ELR (cell line): ENCODE measurements around the gene IFNGR1.
A peak's percentile ranks its signal among the peaks of the same experiment; 100 is the strongest.
"Not testable (repeated sequence)": the region's sequence is repeated elsewhere in the genome, so short reads cannot be mapped to it uniquely, and the experiment has no call there.

Source experiments
- DNase-seq: peaks from one replicate; pipeline ENCODE4 v3.0.0-alpha.2; 2015; ENCODE audit warnings: low read depth

Gene IFNGR1

DNA sequence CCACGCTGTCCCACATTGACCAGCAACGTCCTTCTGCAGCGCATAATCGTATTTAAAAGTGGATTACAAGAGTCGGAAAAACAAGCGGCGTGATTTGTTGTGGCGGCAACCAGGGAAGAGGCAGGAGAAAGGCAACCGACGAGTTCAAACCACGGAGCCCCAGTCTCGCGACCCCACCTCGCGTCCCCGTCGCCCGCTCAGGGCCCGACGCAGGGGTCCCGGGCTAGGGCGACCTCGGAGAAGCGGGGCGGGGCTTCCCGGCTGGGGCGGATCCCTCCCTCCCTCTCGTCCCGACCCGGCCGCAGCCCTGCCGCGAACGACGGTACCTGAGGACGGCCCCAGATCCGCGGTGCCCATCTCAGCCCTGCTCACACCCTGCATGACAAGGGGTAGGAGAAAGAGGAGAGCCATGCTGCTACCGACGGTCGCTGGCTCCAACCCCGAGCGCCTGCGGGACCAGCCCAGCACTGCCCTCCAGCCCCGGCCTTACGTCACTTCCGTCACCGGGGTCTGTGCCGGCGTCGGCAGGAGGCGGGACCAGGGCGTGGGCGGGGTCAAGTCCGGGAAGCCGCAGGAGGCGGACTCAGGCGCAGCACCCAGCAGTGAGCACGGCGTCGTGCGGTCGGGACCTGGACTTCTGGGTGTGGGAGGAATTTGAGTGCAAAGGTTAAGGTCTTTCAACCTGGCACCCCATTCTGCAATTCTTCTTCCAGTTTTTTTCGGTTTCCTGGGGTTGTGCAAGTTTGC is at the start of gene IFNGR1:
Gene IFNGR1, minus strand, starts transcription at position 469 of the 747 bp plus-strand sequence. Its CDS starts 58 bp downstream, at position 411.
- DNase-seq, result peak; percentile 94

DNA sequence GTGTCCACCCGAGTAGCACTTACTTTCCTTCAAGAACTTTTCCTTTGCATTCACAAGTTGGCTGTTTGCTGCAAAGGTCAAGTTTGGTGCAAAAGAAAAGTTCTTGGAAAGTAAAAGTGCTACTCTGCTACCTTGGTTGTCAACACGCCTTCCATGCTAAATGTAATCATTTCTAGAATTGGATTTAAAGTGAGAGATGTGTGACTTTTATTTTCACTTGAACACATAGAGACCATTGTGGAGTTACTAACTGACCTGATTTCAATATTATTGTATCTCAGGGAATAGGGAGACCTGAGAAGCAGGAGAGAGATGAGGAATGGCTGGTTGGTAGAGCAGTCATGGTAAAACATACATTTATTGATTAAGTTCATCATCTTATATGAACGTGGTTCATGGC is 49.7 kb upstream of the IFNGR1 start:
- DNase-seq, result no peak

DNA sequence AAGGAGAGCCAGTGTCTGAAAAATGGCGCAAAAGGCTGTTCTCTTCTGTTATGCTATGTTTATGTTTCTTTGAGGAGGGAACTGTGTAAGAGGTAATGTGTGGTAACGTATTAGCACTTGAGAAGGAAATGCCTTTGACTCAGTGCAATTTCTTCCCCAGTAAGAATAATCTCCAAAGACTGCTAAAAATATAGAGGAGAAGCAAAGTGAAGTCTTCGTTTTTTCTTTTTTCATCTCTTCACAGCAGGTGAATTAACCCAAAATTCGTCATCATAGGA is 47.1 kb upstream of the IFNGR1 start:
- DNase-seq, result no peak

DNA sequence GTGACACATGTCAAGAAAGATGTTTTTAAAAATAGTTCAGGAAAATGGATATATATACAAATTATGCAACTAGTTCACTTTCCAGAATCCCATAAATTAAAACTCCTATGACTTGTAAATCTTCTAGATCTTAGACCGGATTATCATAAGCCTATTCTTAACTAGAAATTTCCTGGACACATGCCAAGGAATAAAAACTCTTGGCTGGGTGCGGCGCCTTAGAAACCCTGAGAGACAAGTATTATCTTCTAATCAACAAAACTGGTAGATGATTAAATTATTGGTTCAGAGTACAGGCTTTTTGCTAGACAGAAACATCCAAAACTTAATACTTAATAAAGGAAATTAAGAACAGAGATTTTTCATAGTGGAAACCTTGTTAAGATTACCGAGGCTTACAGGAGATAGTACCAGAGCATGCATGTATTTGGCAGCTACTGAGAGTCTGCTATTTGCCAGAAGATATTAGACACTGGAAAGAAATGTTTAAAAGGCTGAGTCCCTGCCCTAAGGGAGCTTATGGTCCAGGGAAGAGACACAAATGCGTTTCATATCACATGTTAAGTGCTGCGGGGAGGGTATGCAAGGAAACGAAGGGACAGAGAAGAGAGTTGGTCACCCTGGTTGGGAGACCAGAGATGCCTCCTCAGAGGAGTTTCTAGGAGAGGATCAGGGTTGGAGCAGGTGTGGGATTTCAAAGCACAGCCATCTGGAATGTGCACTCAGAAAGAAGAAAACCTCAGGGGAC is 46.5 kb upstream of the IFNGR1 start:
- no peak for DNase-seq

DNA sequence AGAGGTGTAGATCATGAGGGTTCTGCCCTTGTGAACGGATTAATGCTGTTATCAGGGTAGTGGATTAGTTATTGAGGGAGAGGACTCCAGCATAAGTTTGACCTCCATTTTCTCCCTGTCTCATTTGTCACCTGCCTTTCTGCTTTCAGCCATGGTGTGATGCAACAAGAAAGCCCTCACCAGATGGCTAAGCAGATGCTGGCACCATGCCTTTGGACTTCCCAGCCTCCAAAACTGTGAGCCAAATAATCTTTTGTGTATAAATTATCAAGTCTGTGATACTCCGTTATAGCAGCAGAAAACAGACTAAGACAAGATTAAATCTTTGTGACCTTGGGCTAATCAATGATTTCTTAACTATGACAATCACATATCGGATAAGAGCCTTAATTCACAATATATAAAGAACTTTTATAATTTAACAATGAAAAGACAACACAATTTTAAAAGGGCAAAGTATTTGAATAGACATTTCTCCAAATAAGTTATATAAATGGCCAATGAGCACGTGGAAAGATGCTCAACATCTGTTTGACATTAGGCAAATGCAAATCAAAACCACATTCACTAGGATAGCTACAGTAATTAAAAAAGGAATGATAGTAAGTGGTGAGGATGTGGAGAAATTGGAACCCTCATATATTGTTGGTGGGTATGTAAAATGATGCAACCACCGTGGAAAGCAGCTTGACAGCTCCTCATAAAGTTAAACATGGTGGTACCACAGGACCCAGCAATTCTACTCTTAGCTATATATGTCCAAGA is 45.3 kb upstream of the IFNGR1 start:
- no peak for DNase-seq

DNA sequence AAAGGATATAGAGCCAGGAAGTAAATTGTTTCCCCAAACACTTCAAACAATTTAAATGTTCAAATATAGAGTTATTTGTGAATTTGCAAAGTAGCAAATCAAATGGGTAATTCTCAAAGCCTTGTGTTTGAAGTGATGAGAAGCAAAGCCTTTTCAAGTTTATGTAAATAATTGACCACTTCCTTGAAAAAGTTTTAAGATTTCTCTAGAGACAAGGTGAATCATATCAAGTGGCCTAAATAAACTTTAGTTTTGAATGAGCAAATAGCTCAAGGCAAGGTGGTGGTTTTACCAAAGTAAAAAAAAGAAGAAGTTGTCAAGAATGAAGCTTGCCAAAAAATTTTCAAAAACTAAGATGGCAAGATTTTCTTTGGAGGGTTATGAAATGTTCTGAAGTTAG is 42.6 kb upstream of the IFNGR1 start:
- DNase-seq, result peak; percentile 66

DNA sequence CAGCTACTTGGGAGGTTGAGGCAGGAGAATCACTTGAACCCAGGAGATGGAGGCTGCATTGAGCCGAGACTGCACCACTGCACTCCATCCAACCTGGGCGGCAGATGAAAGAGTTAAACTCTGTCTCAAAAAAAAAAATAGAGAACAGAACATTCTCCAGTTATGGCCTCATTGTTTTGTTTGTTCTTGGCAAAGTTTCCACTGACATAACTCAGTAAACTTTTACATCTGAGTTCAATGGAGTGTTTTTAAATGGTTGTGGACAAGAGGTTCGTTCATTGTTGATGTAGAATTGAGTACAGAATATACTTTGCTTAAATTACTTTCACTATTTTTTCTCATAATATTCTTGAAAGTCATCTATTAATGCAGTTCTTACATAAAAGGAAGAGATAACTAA is 42.2 kb upstream of the IFNGR1 start:
- peak; percentile 43 for DNase-seq

DNA sequence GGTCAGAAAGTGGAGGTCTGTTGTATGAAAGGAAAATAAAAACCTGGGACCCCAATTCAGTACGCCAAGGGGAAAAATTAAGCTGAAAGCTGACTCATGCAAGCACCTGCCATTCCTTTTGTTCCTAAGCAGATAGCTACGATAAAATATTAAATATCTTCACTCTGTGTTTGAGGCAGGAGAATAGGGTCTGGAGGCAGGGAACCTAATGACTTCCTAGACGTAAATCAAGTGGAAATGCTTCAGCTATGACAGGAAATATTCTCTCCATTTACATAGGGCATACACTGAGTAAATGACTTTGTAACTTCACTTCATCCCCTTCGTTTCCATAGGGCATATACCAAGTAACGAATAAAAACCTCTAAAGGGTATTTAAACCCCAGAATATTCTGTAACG is 41.0 kb upstream of the IFNGR1 start:
- no peak for DNase-seq

DNA sequence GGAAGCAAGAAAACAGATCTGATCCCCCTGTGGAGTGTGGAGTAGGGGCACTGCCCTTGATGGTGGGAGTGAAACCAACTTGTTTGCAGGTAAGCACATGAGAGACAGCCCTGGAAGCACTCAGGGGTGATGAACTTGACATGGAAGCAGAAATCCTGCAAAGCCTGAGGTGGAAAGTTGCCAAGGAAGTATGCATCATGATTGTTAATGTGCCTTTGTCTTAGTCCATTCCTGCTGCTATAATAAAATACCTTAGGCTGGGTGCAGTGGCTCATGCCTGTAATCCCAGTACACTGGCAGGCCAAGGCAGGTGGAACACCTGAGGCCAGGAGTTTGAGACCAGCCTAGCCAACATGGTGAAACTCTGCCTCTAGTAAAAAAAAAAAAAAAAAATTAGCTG is 40.2 kb upstream of the IFNGR1 start:
- peak; percentile 46 for DNase-seq

DNA sequence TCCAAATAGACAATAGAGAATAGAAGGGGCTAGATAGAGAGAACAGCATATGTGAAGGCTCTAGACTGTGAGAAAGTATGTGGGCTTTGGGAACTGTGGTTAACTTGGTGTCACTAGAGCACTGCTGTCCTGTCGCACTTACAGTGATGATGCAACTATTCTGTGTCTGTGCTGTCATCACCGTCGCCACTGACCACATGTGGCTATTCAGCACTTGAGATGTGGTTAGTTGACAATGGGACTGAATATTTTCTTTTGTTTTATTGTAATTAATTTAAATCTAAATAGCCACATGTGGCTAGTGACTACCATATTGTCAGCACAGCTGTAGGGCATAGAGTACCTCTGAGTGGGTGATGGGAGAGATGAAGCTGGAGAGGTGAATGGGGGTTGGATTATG is 39.0 kb upstream of the IFNGR1 start:
- DNase-seq, result no peak

DNA sequence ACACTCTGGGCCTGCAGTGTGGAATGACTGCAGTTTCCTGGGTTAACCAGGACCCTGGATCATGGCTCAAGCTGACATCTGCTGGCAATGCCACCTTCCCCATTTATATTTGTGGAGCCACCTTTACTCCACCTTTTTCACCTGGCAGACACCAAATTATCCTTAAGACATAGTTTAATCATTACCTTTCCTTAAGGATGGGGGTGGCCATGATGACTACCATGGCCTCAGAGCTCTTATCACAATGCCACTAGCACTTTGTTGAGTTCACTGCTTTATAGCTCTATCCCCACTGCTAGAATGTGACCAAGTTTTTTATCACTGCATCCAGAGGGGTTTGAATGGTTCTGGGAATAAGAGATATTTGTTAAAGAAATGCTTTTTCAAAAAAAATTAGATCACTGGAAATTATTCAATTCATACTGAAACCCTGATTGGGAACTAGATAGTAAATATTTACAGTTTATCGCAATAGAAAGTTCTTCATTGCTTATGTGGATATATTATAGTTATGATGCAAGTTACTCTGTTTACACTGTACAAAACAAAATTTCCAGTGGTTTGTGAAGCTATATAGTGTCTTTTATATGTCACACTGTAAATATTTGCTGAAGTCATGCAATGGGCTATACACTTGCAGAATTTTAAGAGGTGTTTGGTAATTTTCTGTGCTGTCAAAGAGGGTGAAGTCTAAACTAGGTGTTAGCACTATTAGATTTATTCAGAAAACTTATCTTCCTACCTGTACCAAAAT is 37.3 kb upstream of the IFNGR1 start:
- DNase-seq, result no peak

DNA sequence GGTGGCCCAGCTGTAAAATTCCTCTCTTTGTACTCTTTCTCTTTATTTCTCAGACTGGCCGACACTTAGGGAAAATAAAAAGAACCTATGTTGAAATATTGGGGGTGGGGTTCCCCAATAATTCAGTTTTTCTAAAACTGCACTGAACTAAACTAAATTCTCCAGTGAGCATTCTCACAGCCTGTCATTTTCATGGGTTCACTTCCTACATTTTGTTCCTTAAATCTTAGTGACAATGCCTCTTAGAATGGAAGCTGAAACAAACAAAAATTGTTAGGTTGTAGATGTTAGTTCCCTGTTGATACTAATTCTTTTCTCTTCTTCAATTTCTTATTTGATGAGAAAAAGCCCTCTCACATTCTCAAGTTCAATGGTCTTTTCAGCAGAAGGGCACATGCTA is 35.8 kb upstream of the IFNGR1 start:
- no peak for DNase-seq

DNA sequence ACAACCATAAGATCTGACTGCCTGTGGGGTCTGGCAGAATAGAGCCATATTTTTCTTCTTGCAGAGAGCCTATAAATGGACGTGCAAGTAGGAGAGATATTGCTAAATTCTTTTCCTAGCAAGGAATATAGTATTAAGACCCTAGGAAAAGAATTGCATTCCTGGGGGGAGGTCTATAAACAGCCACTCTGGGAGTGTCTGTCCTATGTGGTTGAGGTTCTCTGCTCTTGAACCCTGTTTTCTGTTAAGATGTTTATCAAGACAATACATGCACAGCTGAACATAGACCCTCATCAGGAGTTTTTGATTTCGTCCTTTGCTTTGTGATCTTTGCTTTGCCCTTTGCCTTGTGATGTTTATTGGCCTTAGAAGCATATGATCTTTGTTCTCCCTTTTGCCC is 35.2 kb upstream of the IFNGR1 start:
- DNase-seq, result not testable (repeated sequence)

DNA sequence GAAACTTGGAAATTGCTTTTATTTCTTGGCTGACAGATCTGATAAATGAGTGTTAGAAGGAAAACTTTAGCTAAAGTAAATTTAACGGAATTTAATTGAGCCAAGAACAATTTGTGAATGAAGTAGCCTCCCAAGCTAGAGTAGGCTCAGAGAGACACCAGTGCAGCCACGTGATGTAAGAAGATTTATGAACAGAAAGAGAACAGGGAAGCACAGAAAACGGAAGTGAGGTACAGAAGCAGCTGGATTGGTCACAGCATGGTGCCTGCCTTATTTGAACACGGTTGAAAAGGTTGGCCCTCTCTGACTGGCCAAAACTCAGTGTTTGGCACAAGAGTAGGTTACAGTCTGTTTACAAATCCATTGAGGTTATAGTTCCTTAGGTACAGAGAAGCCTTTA is 29.5 kb upstream of the IFNGR1 start:
- no peak for DNase-seq

DNA sequence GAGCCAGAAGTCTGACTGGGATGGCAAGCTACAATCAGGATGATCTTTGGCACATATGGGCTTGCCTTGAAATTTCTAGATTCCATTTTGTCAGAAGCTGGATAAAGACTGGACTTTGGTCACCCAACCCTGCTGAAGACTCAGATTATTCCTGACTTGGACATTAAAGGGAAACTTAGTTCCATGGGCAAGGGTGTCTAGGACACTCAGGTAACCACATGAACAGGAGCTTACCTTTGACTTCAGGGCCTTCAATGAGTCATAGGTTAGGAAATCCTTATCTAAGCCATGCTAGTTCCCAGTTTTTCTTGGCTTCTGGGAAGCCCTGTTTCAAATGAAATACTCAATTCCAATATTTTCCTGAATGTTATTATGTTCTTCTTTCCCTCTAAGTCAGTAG is 28.5 kb upstream of the IFNGR1 start:
- DNase-seq, result no peak

DNA sequence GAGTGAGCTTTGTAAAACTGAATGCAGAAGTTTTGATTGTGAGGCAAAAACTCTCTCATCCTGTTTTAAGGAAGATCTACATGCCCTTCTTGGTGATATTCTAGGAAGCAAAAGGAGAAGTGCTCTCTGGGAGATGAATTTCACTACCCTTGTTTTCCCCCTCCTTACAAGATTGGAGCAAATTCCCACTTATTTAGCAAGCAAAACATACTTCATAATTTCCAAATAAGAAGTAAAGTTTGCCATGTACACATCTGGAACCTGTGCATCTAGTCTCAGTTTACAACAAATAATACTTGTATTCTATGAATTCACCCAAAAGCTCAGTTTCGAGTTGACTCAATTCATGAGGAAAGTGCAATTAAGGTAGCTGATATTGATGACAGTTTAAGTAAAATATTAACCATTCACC is 27.6 kb upstream of the IFNGR1 start:
- no peak for DNase-seq

DNA sequence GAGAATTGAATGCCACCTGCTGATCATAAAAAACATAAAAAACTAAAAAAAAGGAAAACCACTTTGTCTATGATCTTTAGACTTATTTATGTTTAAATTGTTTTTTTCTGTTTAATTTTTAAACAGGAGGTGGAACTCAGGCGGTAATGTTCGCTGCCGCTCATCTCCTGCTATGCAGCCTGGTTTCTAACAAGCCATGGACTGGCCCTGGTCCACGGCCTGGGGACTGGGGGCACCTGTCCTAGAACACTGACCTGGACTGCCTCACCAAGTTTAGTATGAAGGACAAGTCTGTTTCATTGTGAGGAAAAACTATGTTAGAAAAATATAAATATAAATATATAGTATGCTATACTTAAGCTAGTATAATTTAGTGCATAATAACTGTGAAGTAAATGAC is 27.0 kb upstream of the IFNGR1 start:
- DNase-seq, result no peak

DNA sequence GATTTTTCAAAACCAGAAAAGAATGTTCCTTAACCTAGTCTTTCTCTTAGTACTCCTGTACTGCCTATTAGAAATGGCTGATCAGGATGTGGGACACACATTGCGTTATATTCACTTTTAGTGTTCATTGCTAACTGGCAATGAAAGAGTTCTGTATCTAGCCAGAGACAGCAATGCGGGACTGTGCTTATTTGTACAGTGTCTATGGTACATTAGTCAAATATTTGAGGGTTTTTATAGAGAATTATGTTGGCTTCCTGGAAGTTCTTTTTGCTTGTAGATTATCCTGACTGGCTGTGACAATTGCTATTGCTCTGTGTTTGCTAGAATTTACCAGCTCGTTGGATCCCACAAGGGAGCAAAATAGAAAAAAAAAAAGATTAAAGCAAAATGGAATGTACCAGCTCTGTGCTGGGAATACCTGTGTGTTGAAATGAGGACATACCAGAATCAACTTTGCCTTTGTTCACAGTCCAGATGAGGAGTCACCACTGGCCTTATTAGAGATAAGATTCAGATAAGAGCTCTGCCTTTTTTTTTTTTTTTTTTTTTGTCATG is 22.4 kb upstream of the IFNGR1 start:
- no peak for DNase-seq

DNA sequence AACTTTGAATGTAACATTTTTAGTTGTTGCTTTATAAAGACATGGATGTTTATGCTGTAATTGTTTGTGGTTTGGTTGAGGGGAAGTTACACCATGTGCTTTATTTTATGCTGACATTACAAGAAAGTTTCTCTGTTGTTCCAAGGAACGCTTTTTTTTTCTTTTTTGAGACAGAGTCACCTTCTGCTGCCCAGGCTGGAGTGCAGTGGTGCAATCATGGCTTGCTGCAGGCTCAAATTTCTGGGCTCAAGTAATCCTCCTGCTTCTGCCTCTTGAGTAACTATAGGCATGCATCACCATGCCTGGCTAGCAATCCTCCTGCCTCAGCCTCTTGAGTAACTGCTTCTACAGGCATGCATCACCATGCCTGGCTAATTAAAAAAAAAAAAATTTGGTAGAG is 21.0 kb upstream of the IFNGR1 start:
- DNase-seq, result peak; percentile 74

DNA sequence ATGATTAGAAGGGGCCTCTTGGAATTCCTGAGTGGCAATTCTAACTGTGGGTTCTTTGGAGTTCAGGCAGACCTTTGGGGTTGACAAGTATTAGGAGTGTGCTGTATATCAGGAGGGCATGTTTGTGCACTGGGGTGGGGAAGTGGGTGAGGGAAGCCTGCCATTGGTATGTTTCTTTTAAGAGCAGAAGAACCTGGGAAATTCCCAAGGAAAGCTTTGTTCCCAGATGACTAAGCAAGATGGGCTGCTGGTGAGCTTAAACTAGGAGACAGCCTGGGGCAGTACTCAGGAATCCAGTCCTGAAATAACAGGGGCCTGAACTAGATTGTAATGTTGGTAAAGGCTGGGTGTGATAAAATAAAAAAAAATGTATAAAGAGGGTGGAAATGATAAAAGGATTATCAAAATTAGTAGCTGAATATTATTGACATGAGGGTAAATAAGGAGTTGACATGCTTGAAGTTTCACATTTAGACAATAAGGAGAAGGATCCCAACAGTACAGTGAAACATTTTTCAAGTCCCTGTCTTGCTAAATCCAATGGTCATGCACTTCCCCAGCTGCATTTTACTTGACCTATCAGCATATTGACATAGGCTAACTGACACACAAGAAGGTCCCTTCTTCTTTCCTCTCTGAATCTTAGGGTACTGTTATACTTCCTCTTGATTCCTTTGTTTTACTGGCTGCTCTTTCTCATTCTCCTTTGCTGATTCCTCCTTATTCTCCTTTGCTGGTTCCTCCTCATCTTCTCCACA is 18.4 kb upstream of the IFNGR1 start:
- peak; percentile 91 for DNase-seq

DNA sequence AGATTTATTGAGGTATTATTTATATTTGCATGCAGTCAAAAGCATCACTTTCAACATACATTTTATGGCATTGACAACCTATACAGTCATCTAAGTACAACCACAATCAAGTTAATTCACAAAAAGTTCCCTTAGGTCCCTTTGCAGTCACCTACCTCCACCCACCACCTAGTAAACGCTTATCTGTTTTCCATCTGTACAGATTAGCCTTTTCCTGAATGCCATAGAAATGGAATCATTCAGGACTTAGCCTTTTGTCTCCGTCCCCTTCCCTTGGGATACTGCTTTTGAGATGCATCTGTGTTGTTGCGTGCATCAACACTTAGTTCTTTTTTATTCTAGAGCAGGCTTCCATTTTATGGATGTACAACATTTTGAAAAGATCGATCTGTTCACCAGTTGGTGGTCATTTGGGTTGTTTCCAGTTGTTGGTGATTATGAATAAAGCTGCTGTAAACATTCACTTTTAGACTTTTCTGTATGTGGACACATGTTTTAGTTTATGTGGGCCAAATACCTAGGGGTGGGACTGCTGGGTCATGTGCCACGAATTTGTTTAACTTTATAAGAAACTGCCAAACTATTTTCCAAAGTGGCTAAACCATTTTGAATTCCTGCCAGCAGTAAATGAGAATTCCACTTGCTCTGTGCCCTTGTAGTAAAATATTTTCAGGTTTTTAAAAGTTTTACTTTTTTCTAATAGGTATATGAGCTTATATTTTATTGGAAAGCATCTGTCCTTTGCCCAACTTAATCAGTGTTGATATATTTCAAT is 17.6 kb upstream of the IFNGR1 start:
- peak; percentile 31 for DNase-seq
